ENCODE measurements around the gene HELB. TPM values are rescaled to one million over a fixed set of nuclear protein-coding genes. Genes with fewer than 3 reads are reported as not detected.

Gene HELB
- total RNA-seq, 1 experiment from 2014 or later = 9.3 TPM

- Histone ChIP-seq H3K9ac (ENCODE audit: low read length) (no peak overlapping the region), H2AFZ (ENCODE audit: low read depth, low read length, poor library complexity, severe bottlenecking) (no peak overlapping the region), H3K27ac (ENCODE audit: low read depth, low read length) (no peak overlapping the region), H3K27me3 (ENCODE audit: insufficient read depth, low read length) (no peaks in the 10 kb centered on the region), H3K4me2 (ENCODE audit: low read length) (no peak overlapping the region), H3K36me3 (ENCODE audit: control insufficient read depth in 1 of 2, insufficient read depth in 2 of 2, low read length in 2 of 2) (peaks cover 0 to 5% of the 10 kb centered on the region in 2 experiments; a peak in 1 of 4 replicates), H3K4me3 (replicated peaks in 1 of 2; ENCODE audit: low read depth in 1 of 2, low read length in 2 of 2) (no peak overlapping the region), H3K79me2 (ENCODE audit: insufficient read depth, low read length) (no peaks in the 10 kb centered on the region), H3K4me1 (ENCODE audit: control insufficient read depth in 1 of 2, insufficient read depth in 2 of 2, low read length in 2 of 2) (peaks cover 8 to 11% of the 10 kb centered on the region in 2 experiments; a peak in 3 of 4 replicates), H3K9me2 (ENCODE audit: insufficient read depth) (no peaks in the 10 kb centered on the region), H3K9me3 (ENCODE audit: control insufficient read depth in 1 of 2, insufficient read depth in 1 of 2, low read depth in 1 of 2, low read length in 2 of 2) (no peaks in the 10 kb centered on the region), H4K20me1 (ENCODE audit: insufficient read depth) (no peaks in the 10 kb centered on the region)
- TF ChIP-seq RAD21 (IDR thresholded peaks at IDR 0.05; ENCODE audit: low read depth) (no peak), TCF7L2 (IDR thresholded peaks at IDR 0.05; ENCODE audit: borderline replicate concordance, extremely low read depth, insufficient read depth, insufficient read length) (no peak), YY1 (IDR thresholded peaks at IDR 0.05; ENCODE audit: extremely low read depth, insufficient replicate concordance, low read depth, low read length) (no peak), EZH2 (IDR thresholded peaks at IDR 0.05) (no peak)
- POLR2A ChIA-PET = no interaction called here
- RAD21 ChIA-PET (ENCODE audit: low non-redundant PET in 1 of 2, low total read pairs in 2 of 2, uncharacterized antibody in 2 of 2, unreplicated experiment in 2 of 2) = no interaction called here
- CTCF ChIA-PET = no interaction called here
- no peak for ATAC-seq
- no peak for DNase-seq (ENCODE audit: low read depth, low spot score)
- no TSS peak for BruUV-seq (replicated peaks)
- intact Hi-C loops (cut with micrococcal nuclease) = no loop called here
Observed at GRCh38 chr12:66304296-66304900, 2.1 kb downstream of the HELB start.

- Histone ChIP-seq H3K27me3 (ENCODE audit: insufficient read depth, low read length) (no peaks in the 10 kb centered on the region), H3K9me3 (ENCODE audit: control insufficient read depth in 1 of 2, insufficient read depth in 1 of 2, low read depth in 1 of 2, low read length in 2 of 2) (no peaks in the 10 kb centered on the region), H3K4me2 (ENCODE audit: low read length) (no peak overlapping the region), H2AFZ (ENCODE audit: low read depth, low read length, poor library complexity, severe bottlenecking) (no peak overlapping the region), H3K9ac (ENCODE audit: low read length) (no peak overlapping the region), H3K79me2 (ENCODE audit: insufficient read depth, low read length) (no peaks in the 10 kb centered on the region), H3K4me3 (replicated peaks in 1 of 2; ENCODE audit: low read depth in 1 of 2, low read length in 2 of 2) (no peak overlapping the region), H3K4me1 (ENCODE audit: control insufficient read depth in 1 of 2, insufficient read depth in 2 of 2, low read length in 2 of 2) (no peaks in the 10 kb centered on the region), H4K20me1 (ENCODE audit: insufficient read depth) (no peaks in the 10 kb centered on the region), H3K27ac (ENCODE audit: low read depth, low read length) (no peak overlapping the region), H3K36me3 (ENCODE audit: control insufficient read depth in 1 of 2, insufficient read depth in 2 of 2, low read length in 2 of 2) (peaks cover 4 to 10% of the 10 kb centered on the region in 2 experiments; a peak in 2 of 4 replicates), H3K9me2 (ENCODE audit: insufficient read depth) (no peaks in the 10 kb centered on the region; the same call in 1 of the 2 replicates)
- intact Hi-C loops (cut with micrococcal nuclease) = no loop called here
- no TSS peak for BruUV-seq (replicated peaks)
- CTCF ChIA-PET = no interaction called here
- DNase-seq (ENCODE audit: low read depth, low spot score) = no peak
- RAD21 ChIA-PET (ENCODE audit: low non-redundant PET in 1 of 2, low total read pairs in 2 of 2, uncharacterized antibody in 2 of 2, unreplicated experiment in 2 of 2) = no interaction called here
- ATAC-seq = no peak
- TF ChIP-seq RAD21 (IDR thresholded peaks at IDR 0.05; ENCODE audit: low read depth) = no peak
- TF ChIP-seq SP1 (IDR thresholded peaks at IDR 0.05; ENCODE audit: low read depth) = no peak
- TF ChIP-seq ZFX (IDR thresholded peaks at IDR 0.05) = no peak
- no peak for TF ChIP-seq SIN3A (IDR thresholded peaks at IDR 0.05; ENCODE audit: low read depth)
- no peak for TF ChIP-seq CBX3 (IDR thresholded peaks at IDR 0.05; ENCODE audit: low read depth)
- TF ChIP-seq EGR1 (IDR thresholded peaks at IDR 0.05; ENCODE audit: low read depth) = no peak
- no peak for TF ChIP-seq CTCF (IDR thresholded peaks at IDR 0.05 in 2 of 3, conservative IDR thresholded peaks at IDR 0.05 in 1 of 3; ENCODE audit: borderline replicate concordance in 1 of 3, insufficient read depth in 1 of 3, low read depth in 2 of 3, low read length in 2 of 3)
- no peak for TF ChIP-seq ELF1 (IDR thresholded peaks at IDR 0.05; ENCODE audit: borderline replicate concordance, low read depth)
- no peak for TF ChIP-seq YY1 (IDR thresholded peaks at IDR 0.05; ENCODE audit: extremely low read depth, insufficient replicate concordance, low read depth, low read length)
- TF ChIP-seq TCF7L2 (IDR thresholded peaks at IDR 0.05; ENCODE audit: borderline replicate concordance, extremely low read depth, insufficient read depth, insufficient read length) = no peak
- TF ChIP-seq EZH2 (IDR thresholded peaks at IDR 0.05) = no peak
- POLR2A ChIA-PET = no interaction called here
Observed at GRCh38 chr12:66309606-66310005, 7.3 kb downstream of the HELB start.

Data from HCT116 (cell line).